SK-N-SH (cell line): ENCODE measurements around the gene DZIP1L. TPM values are rescaled to one million over a fixed set of nuclear protein-coding genes. Genes with fewer than 3 reads are reported as not detected.

ENCODE experiments used
- CTCF ChIA-PET: fragments of 300-600, 350-600 bp; formaldehyde crosslinking; extraction: SDS; loops from one replicate; lab custom pipeline; 2021; lab: Yijun Ruan, JAX
- POLR2A ChIA-PET: fragments of 350-600 bp; sonication (Branson Sonifier 250); formaldehyde crosslinking; extraction: SDS; loops from one replicate; lab custom pipeline; 2020; ENCODE audit warnings: antibody characterized with exemption, inconsistent platforms; lab: Yijun Ruan, JAX
- DNase-seq: peaks from one replicate; pipeline ENCODE4 v3.0.0; 2012
- H2AFZ ChIP-seq: fragments of 200-600 bp; sonication (generic); 2 replicates; pipeline ENCODE4 v1.8.1; 2016; ENCODE audit warnings: antibody characterized with exemption, mild to moderate bottlenecking, low read depth
- H3F3A ChIP-seq: fragments of 200-600 bp; sonication (generic); replicated peaks from 2 replicates; pipeline ENCODE3; 2016; ENCODE audit warnings: antibody characterized with exemption, mild to moderate bottlenecking; ENCODE audit not compliant: insufficient read depth
- H3K27ac ChIP-seq, 2 experiments: fragments of 200-500 bp in 1 of 2; fragments of 200-600 bp in 1 of 2; sonication (Bioruptor generic) in 1 of 2; sonication (generic), shearing (Covaris generic) in 1 of 2; 2 replicates each; pipeline versions ENCODE4 v1.5.1 to v1.6.1; 2014 to 2016; ENCODE audit warnings: low read depth in 2 of 2, inconsistent platforms in 1 of 2, low read length in 1 of 2, mild to moderate bottlenecking in 1 of 2, mixed read lengths in 1 of 2
- H3K27me3 ChIP-seq: fragments of 200-600 bp; sonication (generic), shearing (Covaris generic); 2 replicates; pipeline ENCODE4 v1.6.1; 2016; ENCODE audit warnings: mixed run types; ENCODE audit not compliant: insufficient read depth
- H3K36me3 ChIP-seq, 2 experiments: fragments of 200-500 bp in 1 of 2; fragments of 200-600 bp in 1 of 2; sonication (Bioruptor generic) in 1 of 2; sonication (generic) in 1 of 2; replicated peaks in 1 of 2; 2 replicates each; pipeline versions ENCODE3 to v1.5.1; 2014 to 2016; ENCODE audit warnings: low read length in 1 of 2, mild to moderate bottlenecking in 1 of 2; ENCODE audit not compliant: insufficient read depth in 2 of 2, control insufficient read depth in 1 of 2
- H3K4me1 ChIP-seq, 2 experiments: fragments of 200-500 bp in 1 of 2; fragments of 200-600 bp in 1 of 2; sonication (Bioruptor generic) in 1 of 2; sonication (generic), shearing (Covaris generic) in 1 of 2; 2 replicates each; pipeline versions ENCODE4 v1.5.1 to v1.6.1; 2014 to 2016; ENCODE audit warnings: low read depth in 1 of 2, low read length in 1 of 2, mixed run types in 1 of 2; ENCODE audit not compliant: insufficient read depth in 2 of 2, control insufficient read depth in 1 of 2
- H3K4me2 ChIP-seq: fragments of 200-600 bp; sonication (generic), shearing (Covaris generic); 2 replicates; pipeline ENCODE4 v1.6.1; 2017; ENCODE audit warnings: mixed run types
- H3K4me3 ChIP-seq, 2 experiments: fragments of 200-500 bp in 1 of 2; fragments of 200-600 bp in 1 of 2; sonication (Bioruptor generic) in 1 of 2; sonication (generic), shearing (Covaris generic) in 1 of 2; 2 replicates each; pipeline versions ENCODE4 v1.5.1 to v1.8.1; 2014 to 2016; ENCODE audit warnings: low read depth in 2 of 2, inconsistent platforms in 1 of 2, low read length in 1 of 2, mild to moderate bottlenecking in 1 of 2, mixed read lengths in 1 of 2, moderate library complexity in 1 of 2
- H3K79me2 ChIP-seq: fragments of 200-600 bp; sonication (generic); 2 replicates; pipeline ENCODE4 v1.8.1; 2017; ENCODE audit warnings: mild to moderate bottlenecking; ENCODE audit not compliant: insufficient read depth
- H3K9ac ChIP-seq: fragments of 200-600 bp; sonication (generic); 2 replicates; pipeline ENCODE4 v1.6.1; 2017; ENCODE audit warnings: mixed run types
- H3K9me2 ChIP-seq: fragments of 200-600 bp; sonication (generic); 2 replicates; pipeline ENCODE4 v1.6.1; 2017; ENCODE audit warnings: mixed run types
- H3K9me3 ChIP-seq: fragments of 200-600 bp; sonication (generic); 2 replicates; pipeline ENCODE4 v1.6.1; 2017; ENCODE audit warnings: mixed run types, mild to moderate bottlenecking, moderate library complexity
- H4K20me1 ChIP-seq: fragments of 200-600 bp; sonication (generic); 2 replicates; pipeline ENCODE4 v1.6.1; 2017; ENCODE audit warnings: mild to moderate bottlenecking, mixed run types; ENCODE audit not compliant: insufficient read depth
- CHD2 ChIP-seq: fragments of 150-350 bp; IDR thresholded peaks from 2 replicates; pipeline ENCODE4 v1.6.1; 2018; ENCODE audit warnings: low read length; ENCODE audit not compliant: partially characterized antibody
- ELF1 ChIP-seq: IDR thresholded peaks from 2 replicates; pipeline ENCODE4 v1.4.0; 2012
- EP300 ChIP-seq, 2 experiments: IDR thresholded peaks; 2 replicates each; pipeline versions ENCODE4 v1.4.0 to v1.6.1; 2012; ENCODE audit warnings: borderline replicate concordance in 1 of 2, low read depth in 1 of 2, low read length in 1 of 2
- FOXJ3 ChIP-seq: sonication (generic); formaldehyde crosslinking; IDR thresholded peaks from 2 replicates; pipeline ENCODE4 v1.5.1; 2020; ENCODE audit warnings: mild to moderate bottlenecking, missing genetic modification reagents
- FOXM1 ChIP-seq: IDR thresholded peaks from 2 replicates; pipeline ENCODE4 v1.4.0; 2012; ENCODE audit warnings: low read depth, mild to moderate bottlenecking
- GABPA ChIP-seq: IDR thresholded peaks from 2 replicates; pipeline ENCODE4 v1.4.0; 2012; ENCODE audit warnings: low read depth, mild to moderate bottlenecking
- JUND ChIP-seq: IDR thresholded peaks from 2 replicates; pipeline ENCODE4 v1.4.0; 2012
- MEF2A ChIP-seq: IDR thresholded peaks from 2 replicates; pipeline ENCODE4 v1.4.0; 2012; ENCODE audit warnings: low read depth, borderline replicate concordance
- MXI1 ChIP-seq: IDR thresholded peaks from 2 replicates; pipeline ENCODE4 v1.6.1; 2012; ENCODE audit warnings: mild to moderate bottlenecking, low read depth, low read length, improper control_type of control experiment
- POLR2AphosphoS5 ChIP-seq: IDR thresholded peaks from 2 replicates; pipeline ENCODE4 v1.6.1; 2012; ENCODE audit warnings: low read depth, low read length
- RAD21 ChIP-seq: IDR thresholded peaks from 2 replicates; pipeline ENCODE4 v1.6.1; 2012; ENCODE audit warnings: mild to moderate bottlenecking, low read length
- RCOR1 ChIP-seq: fragments of 150-350 bp; IDR thresholded peaks from 2 replicates; pipeline ENCODE4 v1.6.1; 2017; ENCODE audit warnings: antibody characterized with exemption, low read length
- RFX5 ChIP-seq: IDR thresholded peaks from 2 replicates; pipeline ENCODE4 v1.6.1; 2012; ENCODE audit warnings: mild to moderate bottlenecking, improper control_type of control experiment, low read length
- SMC3 ChIP-seq: IDR thresholded peaks from 2 replicates; pipeline ENCODE4 v1.6.1; 2012; ENCODE audit warnings: low read depth, low read length, improper control_type of control experiment
- TCF12 ChIP-seq: IDR thresholded peaks from 2 replicates; pipeline ENCODE4 v1.4.0; 2012
- TEAD4 ChIP-seq: IDR thresholded peaks from 2 replicates; pipeline ENCODE4 v1.4.0; 2012; ENCODE audit warnings: mild to moderate bottlenecking, borderline replicate concordance; ENCODE audit not compliant: insufficient read depth
- USF2 ChIP-seq: fragments of 150-350 bp; IDR thresholded peaks from 2 replicates; pipeline ENCODE4 v1.6.1; 2017; ENCODE audit warnings: antibody characterized with exemption, low read length, low read depth, borderline replicate concordance
- WGBS: methylation state at CpG from one replicate; pipeline ENCODE4 v1.1.6; 2017; ENCODE audit warnings: low lambda C conversion rate; 5-methylcytosine and 5-hydroxymethylcytosine counted together
- polyA plus RNA-seq, 3 experiments: library from polyadenylated mRNA; depleted of rRNA; stranded (reverse); fragments of >200 nt; gene quantifications; 2 replicates each; pipeline ENCODE4 v1.2.3, GENCODE V29; 2012

DZIP1L gene
- polyA plus RNA-seq, 1 of the 3 experiments (the other 2 are of a cell fraction) = 6.4 TPM

GRCh38 chr3:138112362-138112761, 3.0 kb downstream of the DZIP1L start (continued):
- TF ChIP-seq USF2 (no peak), MXI1 (no peak), RAD21 (no peak), POLR2AphosphoS5 (no peak), RFX5 (no peak), ELF1 (no peak), EP300 (IDR thresholded peaks at IDR 0.05; ENCODE audit: borderline replicate concordance in 1 of 2, low read depth in 1 of 2, low read length in 1 of 2) (no peak)

- Histone ChIP-seq H4K20me1 (no peaks in the 10 kb centered on the region), H2AFZ (no peak overlapping the region), H3K4me1 (no peaks in the 10 kb centered on the region)
- 90% methylated on average over 1 of the region's 1 CpG for WGBS
- DNase-seq = no peak
- TF ChIP-seq MXI1 = no peak
- no peak for TF ChIP-seq MEF2A
- TF ChIP-seq RCOR1 = no peak
- no peak for TF ChIP-seq CHD2
- no peak for TF ChIP-seq JUND
- TF ChIP-seq FOXM1 = no peak
- no peak for TF ChIP-seq EP300 (IDR thresholded peaks at IDR 0.05; ENCODE audit: borderline replicate concordance in 1 of 2, low read depth in 1 of 2, low read length in 1 of 2)
- no peak for TF ChIP-seq GABPA
- no peak for TF ChIP-seq SMC3
- TF ChIP-seq, all 33 proteins: peak for 0
- Histone ChIP-seq H3K4me2 (no peak overlapping the region), H3K9me3 (no peaks in the 10 kb centered on the region), H3K36me3 (peaks cover 14 to 30% of the 10 kb centered on the region in 2 experiments), H3K27ac (no peak overlapping the region), H3K9ac (no peak overlapping the region), H3K4me3 (no peak overlapping the region), H3K9me2 (no peaks in the 10 kb centered on the region), H3F3A (no peaks in the 10 kb centered on the region), H3K79me2 (peaks cover 76% of the 10 kb centered on the region), H3K27me3 (no peaks in the 10 kb centered on the region)
- ChIA-PET POLR2A (no interaction called here), CTCF (no interaction called here)
Measured at GRCh38 chr3:138105598-138105997, 9.8 kb downstream of the DZIP1L start.

- POLR2A ChIA-PET = no interaction called here
- H3K4me2 ChIP-seq = no peak overlapping the region
Measured at GRCh38 chr3:138103466-138103865, 11.9 kb downstream of the DZIP1L start.

More at GRCh38 chr3:138103466-138103865, 11.9 kb downstream of the DZIP1L start:
- Histone ChIP-seq H3K9ac (no peak overlapping the region), H3F3A (no peaks in the 10 kb centered on the region), H3K9me3 (no peaks in the 10 kb centered on the region), H3K79me2 (peaks cover 58% of the 10 kb centered on the region), H3K36me3 (peaks cover 9 to 32% of the 10 kb centered on the region in 2 experiments), H3K4me1 (no peaks in the 10 kb centered on the region), H3K4me3 (no peak overlapping the region), H3K27me3 (no peaks in the 10 kb centered on the region), H2AFZ (no peak overlapping the region), H3K27ac (no peak overlapping the region), H4K20me1 (no peaks in the 10 kb centered on the region), H3K9me2 (no peaks in the 10 kb centered on the region)
- TF ChIP-seq TEAD4 (no peak), POLR2AphosphoS5 (no peak), JUND (no peak), CHD2 (no peak), RAD21 (no peak), MXI1 (no peak), FOXJ3 (no peak), TCF12 (no peak)
- DNase-seq = no peak
- CTCF ChIA-PET = interaction anchor here (0.9 to 1.2 kb wide), 2 partner anchors 11 to 15 kb away, joined by 3 read pairs; no protein-coding TSS in a partner anchor
- 80% methylated on average over 1 of the region's 19 CpGs for WGBS
